ENCODE results near the gene GGPS1.

DNA sequence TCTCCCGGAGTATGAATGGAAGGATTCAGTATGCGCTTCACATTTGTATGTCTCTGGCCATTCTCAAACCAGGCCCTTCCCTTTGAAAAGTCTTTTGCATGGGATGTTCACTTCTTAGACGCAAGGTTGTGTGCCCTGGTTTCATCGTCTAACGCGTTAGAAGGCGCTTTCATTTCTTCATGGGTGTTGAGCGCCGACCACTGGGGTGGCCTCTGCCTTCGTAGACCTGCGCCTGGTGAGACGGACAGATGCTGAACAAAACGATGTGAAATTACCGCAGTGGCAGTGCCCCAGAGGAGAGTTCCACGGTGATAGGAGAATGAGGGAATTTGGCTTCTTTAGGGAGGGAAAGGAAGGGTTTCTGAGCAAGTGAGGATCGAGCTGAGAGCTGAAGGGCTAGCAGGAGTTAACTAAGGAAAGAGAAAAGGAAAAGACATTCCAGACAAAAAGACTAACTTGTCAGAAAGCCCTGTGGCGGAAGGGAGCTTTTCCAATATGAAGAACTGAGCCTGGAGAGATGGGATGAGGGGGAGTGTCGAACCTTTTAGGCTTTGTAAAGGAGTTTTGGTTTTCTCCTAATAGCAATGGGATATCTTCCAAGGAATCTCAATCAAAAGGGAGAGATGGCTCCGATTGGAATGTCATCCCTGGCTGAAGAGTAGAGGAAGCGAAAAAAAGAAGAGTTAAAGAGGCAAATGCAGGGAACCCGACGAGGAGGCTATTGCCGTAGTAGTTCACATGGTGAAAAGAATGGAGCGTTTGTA lies 951 bp downstream of the GGPS1 start:
- TF ChIP-seq, protein P1, sequence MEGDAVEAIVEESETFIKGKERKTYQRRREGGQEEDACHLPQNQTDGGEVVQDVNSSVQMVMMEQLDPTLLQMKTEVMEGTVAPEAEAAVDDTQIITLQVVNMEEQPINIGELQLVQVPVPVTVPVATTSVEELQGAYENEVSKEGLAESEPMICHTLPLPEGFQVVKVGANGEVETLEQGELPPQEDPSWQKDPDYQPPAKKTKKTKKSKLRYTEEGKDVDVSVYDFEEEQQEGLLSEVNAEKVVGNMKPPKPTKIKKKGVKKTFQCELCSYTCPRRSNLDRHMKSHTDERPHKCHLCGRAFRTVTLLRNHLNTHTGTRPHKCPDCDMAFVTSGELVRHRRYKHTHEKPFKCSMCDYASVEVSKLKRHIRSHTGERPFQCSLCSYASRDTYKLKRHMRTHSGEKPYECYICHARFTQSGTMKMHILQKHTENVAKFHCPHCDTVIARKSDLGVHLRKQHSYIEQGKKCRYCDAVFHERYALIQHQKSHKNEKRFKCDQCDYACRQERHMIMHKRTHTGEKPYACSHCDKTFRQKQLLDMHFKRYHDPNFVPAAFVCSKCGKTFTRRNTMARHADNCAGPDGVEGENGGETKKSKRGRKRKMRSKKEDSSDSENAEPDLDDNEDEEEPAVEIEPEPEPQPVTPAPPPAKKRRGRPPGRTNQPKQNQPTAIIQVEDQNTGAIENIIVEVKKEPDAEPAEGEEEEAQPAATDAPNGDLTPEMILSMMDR (conservative IDR thresholded peaks at IDR 0.05 in 1 of 2, IDR thresholded peaks at IDR 0.05 in 1 of 2; ENCODE audit: extremely low read depth in 1 of 2, insufficient read depth in 1 of 2, low read depth in 1 of 2, low read length in 2 of 2): peak; percentile 1 to 19
- TF ChIP-seq EZH2 (IDR thresholded peaks at IDR 0.05; ENCODE audit: borderline replicate concordance, low read length): no peak

All from mammary epithelial cell (primary cell).